ENCODE results near the gene RNF40. TPM values are rescaled to one million over a fixed set of nuclear protein-coding genes. Genes with fewer than 3 reads are reported as not detected.

RNF40 gene
- total RNA-seq, 6 experiments from 2014 or later: 98.2 to 120 (median 104) TPM

DNA sequence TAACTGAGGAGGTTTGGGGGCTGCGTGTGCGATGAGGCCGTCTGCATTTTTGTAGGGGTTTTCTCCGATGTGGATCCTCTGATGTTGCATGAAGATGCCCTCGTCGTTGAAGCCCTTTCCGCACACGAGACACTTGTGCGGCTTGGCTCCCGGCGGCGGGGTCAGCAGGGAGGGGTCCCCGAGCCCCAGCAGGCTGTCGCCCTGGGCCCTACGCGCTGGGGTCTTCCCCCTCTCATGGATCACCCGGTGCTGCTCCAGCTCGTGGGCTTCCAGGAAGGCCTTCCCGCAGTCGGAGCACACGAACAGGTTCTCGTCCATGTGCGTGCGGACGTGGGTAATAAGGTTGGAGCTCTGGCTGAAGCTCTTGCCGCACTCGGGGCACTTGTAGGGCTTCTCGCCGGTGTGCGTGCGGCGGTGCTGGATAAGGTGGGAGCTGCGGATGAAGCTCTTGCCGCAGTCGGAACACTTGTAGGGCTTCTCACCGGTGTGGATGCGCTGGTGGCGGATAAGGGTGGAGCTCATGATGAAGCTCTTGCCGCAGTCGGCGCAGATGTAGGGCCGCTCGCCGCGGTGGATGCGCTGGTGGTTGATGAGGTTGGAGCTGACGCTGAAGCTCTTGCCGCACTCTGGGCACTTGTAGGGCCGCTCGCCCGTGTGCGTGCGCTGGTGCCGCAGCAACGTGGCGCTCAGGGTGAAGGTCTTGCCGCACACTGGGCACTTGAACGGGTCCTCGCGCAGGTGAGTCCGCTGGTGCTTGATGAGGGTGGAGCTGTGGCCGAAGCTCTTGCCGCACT lies 20.6 kb downstream of the RNF40 start:
- Mint-ChIP-seq H3K4me1 (ENCODE audit: low read depth) (peaks cover 29% of the 10 kb centered on the region), H3K27me3 (ENCODE audit: insufficient read depth) (peaks cover 5% of the 10 kb centered on the region), H3K36me3 (ENCODE audit: low read depth) (peaks cover 8% of the 10 kb centered on the region; the same call in 1 of the 2 replicates), H3K9me3 (no peaks in the 10 kb centered on the region), H3K27ac (no peak overlapping the region), H3K4me3 (no peak overlapping the region)
- DNase-seq: no peak
- TF ChIP-seq, protein P1, sequence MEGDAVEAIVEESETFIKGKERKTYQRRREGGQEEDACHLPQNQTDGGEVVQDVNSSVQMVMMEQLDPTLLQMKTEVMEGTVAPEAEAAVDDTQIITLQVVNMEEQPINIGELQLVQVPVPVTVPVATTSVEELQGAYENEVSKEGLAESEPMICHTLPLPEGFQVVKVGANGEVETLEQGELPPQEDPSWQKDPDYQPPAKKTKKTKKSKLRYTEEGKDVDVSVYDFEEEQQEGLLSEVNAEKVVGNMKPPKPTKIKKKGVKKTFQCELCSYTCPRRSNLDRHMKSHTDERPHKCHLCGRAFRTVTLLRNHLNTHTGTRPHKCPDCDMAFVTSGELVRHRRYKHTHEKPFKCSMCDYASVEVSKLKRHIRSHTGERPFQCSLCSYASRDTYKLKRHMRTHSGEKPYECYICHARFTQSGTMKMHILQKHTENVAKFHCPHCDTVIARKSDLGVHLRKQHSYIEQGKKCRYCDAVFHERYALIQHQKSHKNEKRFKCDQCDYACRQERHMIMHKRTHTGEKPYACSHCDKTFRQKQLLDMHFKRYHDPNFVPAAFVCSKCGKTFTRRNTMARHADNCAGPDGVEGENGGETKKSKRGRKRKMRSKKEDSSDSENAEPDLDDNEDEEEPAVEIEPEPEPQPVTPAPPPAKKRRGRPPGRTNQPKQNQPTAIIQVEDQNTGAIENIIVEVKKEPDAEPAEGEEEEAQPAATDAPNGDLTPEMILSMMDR (IDR thresholded peaks at IDR 0.05): no peak

DNA sequence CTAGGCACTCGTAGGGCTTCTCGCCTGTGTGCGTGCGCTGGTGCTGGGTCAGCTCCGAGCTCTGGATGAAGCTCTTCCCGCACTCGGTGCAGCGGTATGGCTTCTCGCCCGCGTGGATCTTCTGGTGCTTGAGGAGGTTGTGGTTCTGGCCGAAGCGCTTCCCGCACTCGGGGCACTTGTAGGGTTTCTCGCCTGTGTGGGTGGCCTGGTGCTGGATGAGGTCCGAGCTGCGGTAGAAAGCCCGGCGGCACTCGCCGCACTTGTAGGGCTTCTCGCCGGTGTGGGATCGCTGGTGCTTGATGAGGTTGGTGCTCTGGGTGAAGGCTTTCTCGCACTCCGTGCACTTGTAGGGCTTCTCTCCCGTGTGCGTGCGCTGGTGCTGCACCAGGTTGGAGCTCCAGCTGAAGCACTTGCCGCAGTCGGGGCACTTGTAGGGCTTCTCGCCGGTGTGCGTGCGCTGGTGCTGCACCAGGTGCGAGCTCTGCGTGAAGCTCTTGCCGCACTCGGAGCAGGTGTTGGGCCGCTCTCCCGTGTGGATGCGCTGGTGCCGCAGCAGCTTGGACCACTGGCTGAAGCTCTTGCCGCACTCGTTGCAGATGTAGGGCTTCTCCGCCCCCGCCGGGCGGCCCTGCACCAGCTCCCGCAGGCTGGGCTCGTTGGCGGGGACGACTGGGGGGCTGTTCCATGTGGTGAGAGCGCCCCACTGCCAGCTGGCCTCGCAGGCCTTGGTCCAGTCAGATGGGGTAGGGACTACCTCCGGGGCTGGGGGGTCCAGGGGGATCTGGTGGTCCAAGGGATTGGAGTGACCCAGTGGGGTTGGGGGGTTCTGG lies 21.4 kb downstream of the RNF40 start:
- H3K36me3 Mint-ChIP-seq (ENCODE audit: low read depth): peaks cover 8% of the 10 kb centered on the region; the same call in 1 of the 2 replicates

DNA sequence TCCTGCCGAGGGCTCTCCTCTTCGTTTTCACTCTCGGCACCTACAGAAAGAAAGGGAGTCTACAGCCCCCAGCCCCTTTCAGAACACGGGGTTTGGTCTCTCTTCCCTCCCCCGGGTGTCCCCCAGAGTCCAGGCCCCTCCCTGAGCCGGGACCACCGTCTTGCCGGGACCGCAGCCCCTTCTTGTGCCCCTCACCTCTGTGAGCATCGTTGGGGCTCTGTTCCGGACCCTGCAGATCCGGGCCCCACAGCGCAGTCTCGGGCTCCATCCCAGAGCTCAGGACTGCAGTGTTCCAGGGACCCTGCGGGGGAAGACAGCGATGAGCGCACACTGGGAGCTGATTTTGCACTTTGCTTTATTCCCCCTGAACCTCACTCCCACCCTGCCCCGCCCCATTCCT lies 22.1 kb downstream of the RNF40 start:
- no peak for DNase-seq
- peaks cover 8% of the 10 kb centered on the region; the same call in 1 of the 2 replicates for H3K36me3 Mint-ChIP-seq (ENCODE audit: low read depth)
- no peak overlapping the region for H3K4me3 Mint-ChIP-seq

More for the DNA sequence above, 21.4 kb downstream of the RNF40 start:
- peaks cover 31% of the 10 kb centered on the region for H3K4me1 Mint-ChIP-seq (ENCODE audit: low read depth)
- H3K4me3 Mint-ChIP-seq: no peak overlapping the region
- no peak overlapping the region for H3K27ac Mint-ChIP-seq
- H3K9me3 Mint-ChIP-seq: no peaks in the 10 kb centered on the region
- TF ChIP-seq, protein P1 (IDR thresholded peaks at IDR 0.05): no peak
- no peak for DNase-seq
- peaks cover 3% of the 10 kb centered on the region for H3K27me3 Mint-ChIP-seq (ENCODE audit: insufficient read depth)

DNA sequence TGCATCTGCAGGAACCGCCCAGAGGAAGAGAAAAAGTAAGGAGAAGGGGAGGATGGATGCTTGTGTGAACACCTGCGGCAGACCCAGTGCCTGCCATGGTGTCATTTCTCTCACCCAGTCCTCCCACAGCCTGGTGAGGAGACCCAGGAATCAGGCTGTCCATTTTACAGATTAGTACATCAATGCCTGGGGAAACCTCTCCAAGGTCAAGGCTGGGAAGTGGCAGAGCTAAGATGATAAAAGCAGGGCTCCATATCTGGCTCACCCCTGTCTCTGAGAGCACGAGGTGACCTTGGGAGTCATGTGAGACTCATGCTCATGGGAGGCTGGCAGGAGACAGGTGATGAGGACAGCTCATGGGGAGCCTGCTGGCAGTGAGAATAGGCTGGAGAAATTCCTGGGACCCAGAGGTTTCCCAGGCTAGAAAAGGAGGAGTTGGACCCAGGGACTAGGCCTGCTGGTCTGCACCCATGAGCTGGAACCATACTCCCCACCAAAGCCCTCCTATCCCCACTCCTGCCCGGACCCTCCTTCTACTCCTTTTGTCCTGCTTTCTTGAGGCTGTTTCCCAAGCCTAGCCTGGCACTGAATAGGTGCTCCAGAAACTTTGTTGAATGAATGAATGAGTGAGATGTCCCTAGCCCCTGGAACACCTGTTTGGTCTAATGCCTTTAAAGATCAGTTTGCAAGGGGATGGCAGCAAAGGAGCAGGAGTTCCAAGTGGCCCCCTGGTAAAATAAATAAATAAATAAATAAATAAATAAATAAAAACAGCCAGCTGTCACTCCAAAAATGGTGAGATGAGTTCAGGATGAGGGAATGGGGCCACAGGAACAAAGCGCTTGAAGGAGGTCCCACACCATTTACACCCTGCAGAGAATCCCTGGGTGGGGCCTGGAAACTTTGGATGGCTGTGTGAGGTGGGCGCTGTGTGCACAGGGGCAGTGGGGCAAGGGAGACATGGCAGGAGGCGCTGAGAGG lies 23.3 kb downstream of the RNF40 start:
- Mint-ChIP-seq H3K27me3 (ENCODE audit: insufficient read depth) (no peaks in the 10 kb centered on the region; the same call in none of the 2 replicates), H3K4me3 (peak overlapping the region; percentile 92), H3K27ac (peak overlapping the region; percentile 83), H3K36me3 (ENCODE audit: low read depth) (peaks cover 8% of the 10 kb centered on the region; the same call in 1 of the 2 replicates), H3K4me1 (ENCODE audit: low read depth) (peaks cover 25% of the 10 kb centered on the region), H3K9me3 (no peaks in the 10 kb centered on the region)
- DNase-seq: no peak
- TF ChIP-seq, protein P1 (IDR thresholded peaks at IDR 0.05): no peak

More for the DNA sequence above, 22.1 kb downstream of the RNF40 start:
- no peaks in the 10 kb centered on the region for H3K9me3 Mint-ChIP-seq
- no peaks in the 10 kb centered on the region; the same call in none of the 2 replicates for H3K27me3 Mint-ChIP-seq (ENCODE audit: insufficient read depth)
- TF ChIP-seq, protein P1 (IDR thresholded peaks at IDR 0.05): no peak
- peaks cover 25% of the 10 kb centered on the region for H3K4me1 Mint-ChIP-seq (ENCODE audit: low read depth)
- no peak overlapping the region for H3K27ac Mint-ChIP-seq
